HEK293 (cell line): Measurements from ENCODE around the gene PIGW.

Experiments used
- KLF7 ChIP-seq: fragments of 450-650 bp; formaldehyde crosslinking; IDR thresholded peaks from 2 replicates; pipeline ENCODE4 v1.5.1; 2016; ENCODE audit warnings: missing biosample characterization, missing genetic modification characterization, borderline replicate concordance
- OSR2 ChIP-seq: fragments of 450-650 bp; formaldehyde crosslinking; IDR thresholded peaks from 2 replicates; pipeline ENCODE4 v1.5.1; 2016; ENCODE audit warnings: missing biosample characterization, missing genetic modification characterization
- SP2 ChIP-seq: fragments of 450-650 bp; formaldehyde crosslinking; IDR thresholded peaks from 2 replicates; pipeline ENCODE4 v1.5.1; 2016; ENCODE audit warnings: missing biosample characterization, missing genetic modification characterization
- TRIM28 ChIP-seq: IDR thresholded peaks from 2 replicates; pipeline ENCODE4 v1.6.1; 2011; ENCODE audit warnings: low read length, control low read depth, borderline replicate concordance
- YY1 ChIP-seq: fragments of 450-650 bp; formaldehyde crosslinking; IDR thresholded peaks from 2 replicates; pipeline ENCODE4 v1.5.1; 2018; ENCODE audit warnings: missing biosample characterization, missing genetic modification characterization
- ZBTB8A ChIP-seq: fragments of 450-650 bp; formaldehyde crosslinking; IDR thresholded peaks from 2 replicates; pipeline ENCODE4 v1.5.1; 2016; ENCODE audit warnings: missing biosample characterization, missing genetic modification characterization
- ZNF114 ChIP-seq: fragments of 450-650 bp; formaldehyde crosslinking; IDR thresholded peaks from 2 replicates; pipeline ENCODE4 v1.5.0; 2017; ENCODE audit warnings: missing biosample characterization, missing genetic modification characterization
- ZNF174 ChIP-seq: fragments of 450-650 bp; formaldehyde crosslinking; IDR thresholded peaks from 2 replicates; pipeline ENCODE4 v1.5.0; 2017; ENCODE audit warnings: missing biosample characterization, mild to moderate bottlenecking, missing genetic modification characterization
- ZNF223 ChIP-seq: fragments of 450-650 bp; formaldehyde crosslinking; IDR thresholded peaks from 2 replicates; pipeline ENCODE4 v1.5.1; 2016; ENCODE audit warnings: missing biosample characterization, missing genetic modification characterization
- ZNF354C ChIP-seq: fragments of 450-650 bp; formaldehyde crosslinking; IDR thresholded peaks from 2 replicates; pipeline ENCODE4 v1.5.1; 2016; ENCODE audit warnings: missing biosample characterization, missing genetic modification characterization, low read depth, borderline replicate concordance
- ZNF549 ChIP-seq: fragments of 450-650 bp; IDR thresholded peaks from 2 replicates; pipeline ENCODE4 v1.5.1; 2018; ENCODE audit warnings: missing biosample characterization, missing genetic modification characterization, mild to moderate bottlenecking, inconsistent platforms, moderate library complexity
- ZNF600 ChIP-seq: fragments of 450-650 bp; formaldehyde crosslinking; IDR thresholded peaks from 2 replicates; pipeline ENCODE4 v1.5.1; 2016; ENCODE audit warnings: missing biosample characterization, missing genetic modification characterization
- ZNF654 ChIP-seq: fragments of 450-650 bp; formaldehyde crosslinking; IDR thresholded peaks from 2 replicates; pipeline ENCODE4 v1.5.1; 2016; ENCODE audit warnings: low read depth, missing biosample characterization, missing genetic modification characterization
- TF ChIP-seq, protein P1 (sequence below): fragments of 450-650 bp; formaldehyde crosslinking; IDR thresholded peaks from 2 replicates; pipeline ENCODE4 v1.5.1; 2016; ENCODE audit warnings: missing biosample characterization, missing genetic modification characterization
- TF ChIP-seq, protein P2 (sequence below): fragments of 450-650 bp; formaldehyde crosslinking; IDR thresholded peaks from 2 replicates; pipeline ENCODE4 v1.5.1; 2016; ENCODE audit warnings: missing biosample characterization, missing genetic modification characterization
- TF ChIP-seq, protein P3 (sequence below): fragments of 450-650 bp; formaldehyde crosslinking; IDR thresholded peaks from 2 replicates; pipeline ENCODE4 v1.5.1; 2016; ENCODE audit warnings: missing biosample characterization, missing genetic modification characterization
- TF ChIP-seq, protein P4 (sequence below): fragments of 450-650 bp; formaldehyde crosslinking; IDR thresholded peaks from 2 replicates; pipeline ENCODE4 v1.5.1; 2017; ENCODE audit warnings: missing biosample characterization, missing genetic modification characterization
- TF ChIP-seq, protein P5 (sequence below): fragments of 450-650 bp; formaldehyde crosslinking; IDR thresholded peaks from 2 replicates; pipeline ENCODE4 v1.5.0; 2017; ENCODE audit warnings: missing biosample characterization, missing genetic modification characterization, borderline replicate concordance
- TF ChIP-seq, protein P6 (sequence below): fragments of 450-650 bp; formaldehyde crosslinking; IDR thresholded peaks from 2 replicates; pipeline ENCODE4 v1.5.1; 2016; ENCODE audit warnings: missing biosample characterization, missing genetic modification characterization
- TF ChIP-seq, protein P7 (sequence below): fragments of 450-650 bp; formaldehyde crosslinking; optimal IDR thresholded peaks from 2 replicates; pipeline ENCODE3; 2016; ENCODE audit warnings: missing biosample characterization, mild to moderate bottlenecking, missing genetic modification characterization
- TF ChIP-seq, protein P8 (sequence below): fragments of 450-650 bp; formaldehyde crosslinking; IDR thresholded peaks from 2 replicates; pipeline ENCODE4; 2016; ENCODE audit warnings: missing biosample characterization, missing genetic modification characterization

The PIGW gene

DNA sequence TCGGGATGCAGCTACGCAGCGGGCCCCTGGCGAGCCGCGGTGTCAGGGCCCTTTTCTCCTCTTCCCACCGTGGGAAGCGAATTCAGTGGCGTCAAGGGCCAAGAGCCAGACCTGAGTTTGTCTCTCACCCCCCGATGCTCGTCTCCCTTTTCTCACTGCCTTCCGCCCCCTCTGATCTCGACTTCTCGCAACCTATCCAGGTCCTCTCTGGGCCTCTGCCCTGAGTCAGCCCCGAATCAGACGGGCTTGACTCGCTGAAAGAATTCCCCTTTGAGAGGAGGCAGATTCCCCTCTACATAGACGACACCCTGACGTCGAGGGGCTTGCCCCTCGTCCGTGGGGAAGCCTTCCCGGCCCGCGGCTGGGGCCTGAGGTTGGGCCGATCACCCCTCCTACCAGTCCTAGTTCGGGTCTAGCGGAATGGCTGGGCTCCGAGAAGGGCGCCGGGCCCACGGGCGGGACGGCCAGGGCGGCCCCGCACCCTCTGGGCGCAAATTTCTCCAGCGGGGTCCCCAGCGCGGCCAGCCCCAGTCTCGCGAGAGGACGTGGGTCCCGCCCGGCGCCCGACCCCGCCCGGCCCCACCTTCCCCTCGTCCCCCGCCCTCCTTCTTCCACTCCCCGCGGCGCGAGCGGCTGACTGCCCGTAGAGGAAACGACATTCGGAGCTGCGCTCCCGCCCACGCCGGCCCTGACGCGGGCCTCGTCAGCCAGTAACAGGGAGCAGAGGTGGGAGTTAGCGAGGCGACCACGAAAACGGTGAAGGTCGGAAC, 9.7 kb downstream of the PIGW start, which contains the start of gene GGNBP2 (continued):
- peak; percentile 82 for TF ChIP-seq SP2 (tag by site-specific recombination)
- no peak for TF ChIP-seq ZNF654
- TF ChIP-seq, protein P1, sequence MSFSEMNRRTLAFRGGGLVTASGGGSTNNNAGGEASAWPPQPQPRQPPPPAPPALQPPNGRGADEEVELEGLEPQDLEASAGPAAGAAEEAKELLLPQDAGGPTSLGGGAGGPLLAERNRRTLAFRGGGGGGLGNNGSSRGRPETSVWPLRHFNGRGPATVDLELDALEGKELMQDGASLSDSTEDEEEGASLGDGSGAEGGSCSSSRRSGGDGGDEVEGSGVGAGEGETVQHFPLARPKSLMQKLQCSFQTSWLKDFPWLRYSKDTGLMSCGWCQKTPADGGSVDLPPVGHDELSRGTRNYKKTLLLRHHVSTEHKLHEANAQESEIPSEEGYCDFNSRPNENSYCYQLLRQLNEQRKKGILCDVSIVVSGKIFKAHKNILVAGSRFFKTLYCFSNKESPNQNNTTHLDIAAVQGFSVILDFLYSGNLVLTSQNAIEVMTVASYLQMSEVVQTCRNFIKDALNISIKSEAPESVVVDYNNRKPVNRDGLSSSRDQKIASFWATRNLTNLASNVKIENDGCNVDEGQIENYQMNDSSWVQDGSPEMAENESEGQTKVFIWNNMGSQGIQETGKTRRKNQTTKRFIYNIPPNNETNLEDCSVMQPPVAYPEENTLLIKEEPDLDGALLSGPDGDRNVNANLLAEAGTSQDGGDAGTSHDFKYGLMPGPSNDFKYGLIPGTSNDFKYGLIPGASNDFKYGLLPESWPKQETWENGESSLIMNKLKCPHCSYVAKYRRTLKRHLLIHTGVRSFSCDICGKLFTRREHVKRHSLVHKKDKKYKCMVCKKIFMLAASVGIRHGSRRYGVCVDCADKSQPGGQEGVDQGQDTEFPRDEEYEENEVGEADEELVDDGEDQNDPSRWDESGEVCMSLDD (tag by site-specific recombination) = no peak; the same call in none of the 2 replicates
- no peak for TF ChIP-seq ZNF354C (tag by site-specific recombination)
- TF ChIP-seq KLF7 (tag by site-specific recombination) = peak; percentile 94
- TF ChIP-seq, protein P2, sequence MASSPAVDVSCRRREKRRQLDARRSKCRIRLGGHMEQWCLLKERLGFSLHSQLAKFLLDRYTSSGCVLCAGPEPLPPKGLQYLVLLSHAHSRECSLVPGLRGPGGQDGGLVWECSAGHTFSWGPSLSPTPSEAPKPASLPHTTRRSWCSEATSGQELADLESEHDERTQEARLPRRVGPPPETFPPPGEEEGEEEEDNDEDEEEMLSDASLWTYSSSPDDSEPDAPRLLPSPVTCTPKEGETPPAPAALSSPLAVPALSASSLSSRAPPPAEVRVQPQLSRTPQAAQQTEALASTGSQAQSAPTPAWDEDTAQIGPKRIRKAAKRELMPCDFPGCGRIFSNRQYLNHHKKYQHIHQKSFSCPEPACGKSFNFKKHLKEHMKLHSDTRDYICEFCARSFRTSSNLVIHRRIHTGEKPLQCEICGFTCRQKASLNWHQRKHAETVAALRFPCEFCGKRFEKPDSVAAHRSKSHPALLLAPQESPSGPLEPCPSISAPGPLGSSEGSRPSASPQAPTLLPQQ (tag by site-specific recombination) = peak; percentile 86
- TF ChIP-seq OSR2 (tag by site-specific recombination) = no peak
- peak; percentile 36 for TF ChIP-seq ZNF600
- TF ChIP-seq ZNF174 (tag by site-specific recombination) = no peak
- TF ChIP-seq, protein P3, sequence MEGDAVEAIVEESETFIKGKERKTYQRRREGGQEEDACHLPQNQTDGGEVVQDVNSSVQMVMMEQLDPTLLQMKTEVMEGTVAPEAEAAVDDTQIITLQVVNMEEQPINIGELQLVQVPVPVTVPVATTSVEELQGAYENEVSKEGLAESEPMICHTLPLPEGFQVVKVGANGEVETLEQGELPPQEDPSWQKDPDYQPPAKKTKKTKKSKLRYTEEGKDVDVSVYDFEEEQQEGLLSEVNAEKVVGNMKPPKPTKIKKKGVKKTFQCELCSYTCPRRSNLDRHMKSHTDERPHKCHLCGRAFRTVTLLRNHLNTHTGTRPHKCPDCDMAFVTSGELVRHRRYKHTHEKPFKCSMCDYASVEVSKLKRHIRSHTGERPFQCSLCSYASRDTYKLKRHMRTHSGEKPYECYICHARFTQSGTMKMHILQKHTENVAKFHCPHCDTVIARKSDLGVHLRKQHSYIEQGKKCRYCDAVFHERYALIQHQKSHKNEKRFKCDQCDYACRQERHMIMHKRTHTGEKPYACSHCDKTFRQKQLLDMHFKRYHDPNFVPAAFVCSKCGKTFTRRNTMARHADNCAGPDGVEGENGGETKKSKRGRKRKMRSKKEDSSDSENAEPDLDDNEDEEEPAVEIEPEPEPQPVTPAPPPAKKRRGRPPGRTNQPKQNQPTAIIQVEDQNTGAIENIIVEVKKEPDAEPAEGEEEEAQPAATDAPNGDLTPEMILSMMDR = no peak
- 0 out of 2 replicates have a peak, but pooled peaks have one; percentile 20 for TF ChIP-seq YY1 (tag by site-specific recombination)
- 0 out of 2 replicates have a peak, but pooled peaks have one; percentile 7 for TF ChIP-seq ZNF223
- TF ChIP-seq ZBTB8A (tag by site-specific recombination) = peak; percentile 99
- TF ChIP-seq, protein P4, sequence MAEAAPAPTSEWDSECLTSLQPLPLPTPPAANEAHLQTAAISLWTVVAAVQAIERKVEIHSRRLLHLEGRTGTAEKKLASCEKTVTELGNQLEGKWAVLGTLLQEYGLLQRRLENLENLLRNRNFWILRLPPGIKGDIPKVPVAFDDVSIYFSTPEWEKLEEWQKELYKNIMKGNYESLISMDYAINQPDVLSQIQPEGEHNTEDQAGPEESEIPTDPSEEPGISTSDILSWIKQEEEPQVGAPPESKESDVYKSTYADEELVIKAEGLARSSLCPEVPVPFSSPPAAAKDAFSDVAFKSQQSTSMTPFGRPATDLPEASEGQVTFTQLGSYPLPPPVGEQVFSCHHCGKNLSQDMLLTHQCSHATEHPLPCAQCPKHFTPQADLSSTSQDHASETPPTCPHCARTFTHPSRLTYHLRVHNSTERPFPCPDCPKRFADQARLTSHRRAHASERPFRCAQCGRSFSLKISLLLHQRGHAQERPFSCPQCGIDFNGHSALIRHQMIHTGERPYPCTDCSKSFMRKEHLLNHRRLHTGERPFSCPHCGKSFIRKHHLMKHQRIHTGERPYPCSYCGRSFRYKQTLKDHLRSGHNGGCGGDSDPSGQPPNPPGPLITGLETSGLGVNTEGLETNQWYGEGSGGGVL (tag by site-specific recombination) = peak; percentile 43
- TF ChIP-seq, protein P5, sequence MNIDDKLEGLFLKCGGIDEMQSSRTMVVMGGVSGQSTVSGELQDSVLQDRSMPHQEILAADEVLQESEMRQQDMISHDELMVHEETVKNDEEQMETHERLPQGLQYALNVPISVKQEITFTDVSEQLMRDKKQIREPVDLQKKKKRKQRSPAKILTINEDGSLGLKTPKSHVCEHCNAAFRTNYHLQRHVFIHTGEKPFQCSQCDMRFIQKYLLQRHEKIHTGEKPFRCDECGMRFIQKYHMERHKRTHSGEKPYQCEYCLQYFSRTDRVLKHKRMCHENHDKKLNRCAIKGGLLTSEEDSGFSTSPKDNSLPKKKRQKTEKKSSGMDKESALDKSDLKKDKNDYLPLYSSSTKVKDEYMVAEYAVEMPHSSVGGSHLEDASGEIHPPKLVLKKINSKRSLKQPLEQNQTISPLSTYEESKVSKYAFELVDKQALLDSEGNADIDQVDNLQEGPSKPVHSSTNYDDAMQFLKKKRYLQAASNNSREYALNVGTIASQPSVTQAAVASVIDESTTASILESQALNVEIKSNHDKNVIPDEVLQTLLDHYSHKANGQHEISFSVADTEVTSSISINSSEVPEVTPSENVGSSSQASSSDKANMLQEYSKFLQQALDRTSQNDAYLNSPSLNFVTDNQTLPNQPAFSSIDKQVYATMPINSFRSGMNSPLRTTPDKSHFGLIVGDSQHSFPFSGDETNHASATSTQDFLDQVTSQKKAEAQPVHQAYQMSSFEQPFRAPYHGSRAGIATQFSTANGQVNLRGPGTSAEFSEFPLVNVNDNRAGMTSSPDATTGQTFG = no peak
- TF ChIP-seq, protein P6, sequence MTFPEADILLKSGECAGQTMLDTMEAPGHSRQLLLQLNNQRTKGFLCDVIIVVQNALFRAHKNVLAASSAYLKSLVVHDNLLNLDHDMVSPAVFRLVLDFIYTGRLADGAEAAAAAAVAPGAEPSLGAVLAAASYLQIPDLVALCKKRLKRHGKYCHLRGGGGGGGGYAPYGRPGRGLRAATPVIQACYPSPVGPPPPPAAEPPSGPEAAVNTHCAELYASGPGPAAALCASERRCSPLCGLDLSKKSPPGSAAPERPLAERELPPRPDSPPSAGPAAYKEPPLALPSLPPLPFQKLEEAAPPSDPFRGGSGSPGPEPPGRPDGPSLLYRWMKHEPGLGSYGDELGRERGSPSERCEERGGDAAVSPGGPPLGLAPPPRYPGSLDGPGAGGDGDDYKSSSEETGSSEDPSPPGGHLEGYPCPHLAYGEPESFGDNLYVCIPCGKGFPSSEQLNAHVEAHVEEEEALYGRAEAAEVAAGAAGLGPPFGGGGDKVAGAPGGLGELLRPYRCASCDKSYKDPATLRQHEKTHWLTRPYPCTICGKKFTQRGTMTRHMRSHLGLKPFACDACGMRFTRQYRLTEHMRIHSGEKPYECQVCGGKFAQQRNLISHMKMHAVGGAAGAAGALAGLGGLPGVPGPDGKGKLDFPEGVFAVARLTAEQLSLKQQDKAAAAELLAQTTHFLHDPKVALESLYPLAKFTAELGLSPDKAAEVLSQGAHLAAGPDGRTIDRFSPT (tag by site-specific recombination) = 0 out of 2 replicates have a peak, but pooled peaks have one; percentile 7
- TF ChIP-seq, protein P7, sequence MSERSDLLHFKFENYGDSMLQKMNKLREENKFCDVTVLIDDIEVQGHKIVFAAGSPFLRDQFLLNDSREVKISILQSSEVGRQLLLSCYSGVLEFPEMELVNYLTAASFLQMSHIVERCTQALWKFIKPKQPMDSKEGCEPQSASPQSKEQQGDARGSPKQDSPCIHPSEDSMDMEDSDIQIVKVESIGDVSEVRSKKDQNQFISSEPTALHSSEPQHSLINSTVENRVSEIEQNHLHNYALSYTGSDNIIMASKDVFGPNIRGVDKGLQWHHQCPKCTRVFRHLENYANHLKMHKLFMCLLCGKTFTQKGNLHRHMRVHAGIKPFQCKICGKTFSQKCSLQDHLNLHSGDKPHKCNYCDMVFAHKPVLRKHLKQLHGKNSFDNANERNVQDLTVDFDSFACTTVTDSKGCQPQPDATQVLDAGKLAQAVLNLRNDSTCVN (tag by site-specific recombination) = no peak
- TF ChIP-seq ZNF549 (tag by site-specific recombination) = no peak
- TF ChIP-seq TRIM28 = no peak
- no peak for TF ChIP-seq ZNF114
- TF ChIP-seq, protein P8, sequence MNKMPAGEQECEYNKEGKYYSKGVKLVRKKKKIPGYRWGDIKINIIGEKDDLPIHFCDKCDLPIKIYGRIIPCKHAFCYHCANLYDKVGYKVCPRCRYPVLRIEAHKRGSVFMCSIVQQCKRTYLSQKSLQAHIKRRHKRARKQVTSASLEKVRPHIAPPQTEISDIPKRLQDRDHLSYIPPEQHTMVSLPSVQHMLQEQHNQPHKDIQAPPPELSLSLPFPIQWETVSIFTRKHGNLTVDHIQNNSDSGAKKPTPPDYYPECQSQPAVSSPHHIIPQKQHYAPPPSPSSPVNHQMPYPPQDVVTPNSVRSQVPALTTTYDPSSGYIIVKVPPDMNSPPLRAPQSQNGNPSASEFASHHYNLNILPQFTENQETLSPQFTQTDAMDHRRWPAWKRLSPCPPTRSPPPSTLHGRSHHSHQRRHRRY (tag by site-specific recombination) = no peak
